HG02885 (cell line): Measurements from ENCODE around the gene EEF1G.
"Not testable (repeated sequence)": the region's sequence is repeated elsewhere in the genome, so short reads cannot be mapped to it uniquely, and the experiment has no call there.

Source experiments
- ATAC-seq: cut with Tn5 transposase; IDR thresholded peaks from one replicate; pipeline ENCODE4 v1.9.1; 2021; ENCODE audit warnings: mild to moderate bottlenecking; ENCODE audit not compliant: unreplicated experiment, poor library complexity

The EEF1G gene

DNA sequence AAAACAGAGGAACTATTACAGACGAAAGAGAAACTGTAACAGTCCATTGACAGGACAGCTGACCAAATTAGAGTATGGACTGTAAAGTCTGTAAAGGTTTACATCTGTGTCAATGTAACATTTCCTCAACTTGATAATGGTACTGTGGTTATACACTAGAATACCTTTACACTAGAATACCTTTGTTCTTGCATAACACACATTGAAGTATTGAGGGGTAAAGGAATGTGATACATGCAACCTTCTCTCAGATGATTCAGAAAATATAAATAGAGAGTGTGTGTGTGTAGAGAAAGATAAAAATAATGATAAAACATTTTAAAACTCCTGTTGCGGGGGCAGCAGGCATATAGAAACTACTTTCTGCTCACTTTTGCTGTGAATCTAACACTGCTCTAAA lies 5.6 kb upstream of the EEF1G start:
- no peak for ATAC-seq

DNA sequence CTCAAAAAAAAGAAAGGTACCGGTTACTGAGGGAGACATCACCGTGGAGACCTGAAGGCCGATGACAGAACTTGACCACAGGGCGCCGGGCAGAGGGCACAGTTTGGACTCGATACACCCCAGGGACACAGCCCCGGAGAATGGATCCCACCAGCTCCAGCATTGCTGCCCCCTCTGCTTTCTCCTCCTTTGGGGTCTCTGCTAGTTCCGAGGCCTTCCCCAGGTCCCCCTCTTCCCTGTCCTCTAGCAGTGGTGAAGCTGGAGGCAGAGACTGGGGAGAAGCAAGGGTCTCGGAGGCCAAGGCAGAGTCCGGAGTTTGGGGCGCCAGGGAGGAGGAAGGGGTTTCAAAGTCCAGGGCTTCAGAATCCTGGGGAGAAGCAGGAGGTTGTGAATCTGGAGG lies 4.8 kb upstream of the EEF1G start:
- ATAC-seq, result no peak

GRCh38 chr11:62577046-62577714 lies 3.5 kb upstream of the EEF1G start:
- ATAC-seq, result no peak

- ATAC-seq, result no peak
Observed at GRCh38 chr11:62575837-62576236, 2.1 kb upstream of the EEF1G start.

DNA sequence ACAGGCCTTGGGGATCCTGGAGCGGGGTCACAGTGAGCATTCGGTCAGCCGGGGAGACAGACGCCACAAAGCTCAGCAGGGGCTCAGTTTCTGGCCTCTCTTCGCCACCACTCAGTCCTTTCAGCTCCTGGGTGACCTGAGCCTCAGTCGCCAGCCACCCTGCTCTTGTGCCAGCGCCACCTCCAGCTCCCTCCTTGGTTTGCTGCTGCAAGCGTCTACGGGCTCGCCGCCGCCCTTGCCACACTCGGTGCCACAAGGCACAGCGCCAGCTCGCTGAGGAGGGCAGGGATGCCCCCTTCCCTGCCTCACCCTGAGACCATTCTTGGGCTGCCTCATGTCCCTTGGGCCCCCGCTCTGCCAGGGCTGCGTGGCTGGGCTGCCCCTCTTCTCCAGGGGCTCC lies 1.5 kb upstream of the EEF1G start:
- no peak for ATAC-seq

DNA sequence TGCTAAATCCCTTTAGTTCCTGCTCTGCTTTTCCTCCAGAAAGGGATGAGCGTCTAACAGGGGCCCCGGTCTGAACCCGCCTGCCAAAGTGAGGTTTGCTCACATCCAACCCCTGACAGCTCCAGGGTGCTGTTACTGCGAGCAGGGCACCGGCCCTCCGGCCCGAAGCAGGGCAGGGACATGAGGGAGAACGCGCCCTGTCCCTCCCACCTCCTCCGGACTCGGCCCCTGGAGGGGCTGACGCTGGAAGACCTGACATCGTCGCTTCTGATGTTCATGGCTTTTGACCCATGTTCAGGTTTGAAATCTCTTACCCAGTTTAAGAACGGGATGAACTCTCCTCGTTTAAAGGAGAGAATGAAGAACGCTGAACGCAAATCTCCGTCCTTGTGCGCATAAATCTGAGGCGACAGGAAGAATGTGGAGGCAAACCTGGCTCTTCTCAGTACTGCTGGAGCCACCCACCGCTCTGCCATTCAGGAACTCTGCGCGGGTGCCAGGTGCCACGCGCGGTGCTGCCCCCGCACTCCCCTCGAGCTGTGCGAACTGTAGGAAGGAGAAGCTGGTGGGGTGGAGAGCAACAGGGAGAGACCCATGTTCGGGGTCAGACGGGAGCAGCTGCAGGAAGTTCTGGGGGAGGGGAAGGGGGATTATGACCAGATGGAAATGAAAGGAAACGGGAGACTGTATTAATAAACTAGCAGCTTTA lies 826 bp upstream of the EEF1G start:
- peak; percentile 12 for ATAC-seq

DNA sequence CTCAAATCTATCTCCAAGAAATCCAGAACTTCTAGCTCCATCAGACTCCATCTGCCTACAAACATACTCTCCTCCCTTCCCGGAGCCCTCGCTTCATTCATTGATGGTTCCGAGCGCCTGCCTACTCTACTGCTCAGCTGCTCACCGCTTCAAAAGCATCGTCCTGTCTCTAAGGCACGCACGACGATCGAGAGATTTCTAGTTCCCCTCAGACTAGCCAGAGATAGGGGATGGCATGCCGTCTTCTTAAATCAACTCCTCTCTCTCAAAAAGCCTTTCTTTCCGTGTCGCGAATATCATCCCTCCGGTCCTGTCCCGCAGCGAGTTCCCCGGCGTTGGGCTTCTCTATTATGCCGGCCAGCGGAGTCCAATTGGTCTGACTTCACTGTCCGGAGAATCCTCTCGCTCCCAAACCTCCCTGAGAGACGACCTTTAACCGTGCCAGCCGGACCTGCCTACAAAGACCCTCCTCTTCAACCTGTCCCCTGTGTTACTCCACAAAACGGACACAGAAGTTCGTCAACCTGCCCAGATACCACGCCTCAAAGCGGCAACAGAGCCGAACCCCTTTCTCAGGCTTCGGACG lies 592 bp downstream of the EEF1G start:
- no peak for ATAC-seq

- ATAC-seq, result no peak
Observed at GRCh38 chr11:62572431-62572830, 1.3 kb downstream of the EEF1G start.

DNA sequence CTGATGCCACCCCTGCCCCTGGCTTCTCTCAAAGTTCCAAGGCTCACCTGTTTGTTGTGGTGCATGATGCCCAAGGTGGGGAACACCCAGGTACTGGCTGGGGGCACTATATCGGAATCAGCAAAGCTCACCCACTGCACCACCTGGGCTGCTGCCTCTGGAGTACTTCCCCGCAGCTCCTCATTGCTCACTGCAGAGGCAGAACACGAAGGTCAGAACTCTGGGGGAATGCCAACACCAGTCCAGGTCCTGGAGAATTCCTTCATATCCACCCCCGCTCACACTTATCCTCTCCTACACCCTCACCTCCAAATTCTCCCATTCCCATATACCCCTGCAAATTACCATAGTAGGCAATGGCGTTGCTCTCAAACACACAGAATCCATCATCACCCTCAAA lies 2.2 kb downstream of the EEF1G start:
- ATAC-seq, result not testable (repeated sequence)

DNA sequence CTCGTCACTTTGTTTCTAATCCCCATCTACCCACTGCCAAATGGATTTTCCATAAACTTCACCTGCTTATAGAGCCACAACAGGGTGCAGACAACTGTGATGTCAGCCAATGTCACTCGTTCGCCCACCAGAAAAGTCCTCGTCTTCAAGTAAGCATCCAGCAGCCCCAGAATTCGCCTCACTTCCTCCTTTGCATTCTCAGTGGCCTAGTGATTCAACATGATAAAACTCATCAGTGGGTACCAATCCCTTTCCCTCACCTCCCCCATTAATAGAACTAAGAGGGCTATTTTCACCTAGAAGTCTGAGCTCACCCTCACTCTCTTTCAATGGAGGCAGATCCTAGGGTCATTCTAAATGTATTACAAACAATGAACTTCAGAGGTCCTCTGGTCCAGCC lies 2.8 kb downstream of the EEF1G start:
- not testable (repeated sequence) for ATAC-seq

DNA sequence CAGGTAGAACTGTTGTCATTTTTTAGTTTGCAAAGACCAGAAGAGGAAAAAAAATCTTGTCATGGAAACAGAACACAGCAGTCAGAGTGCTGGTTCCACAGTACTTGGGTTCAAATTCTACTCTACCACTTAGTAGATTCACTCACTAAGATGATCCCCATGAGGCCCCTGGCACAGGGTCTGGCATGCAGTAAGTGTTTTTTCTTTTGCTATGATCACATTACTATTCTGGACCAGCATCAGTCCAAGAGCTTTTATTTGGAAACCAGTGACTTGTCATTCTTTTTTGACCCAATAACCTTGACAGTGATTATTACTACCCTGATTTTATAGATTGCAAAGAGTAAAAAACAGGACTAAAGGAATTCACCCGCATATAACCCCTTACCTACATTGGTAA lies 4.1 kb downstream of the EEF1G start:
- no peak for ATAC-seq

DNA sequence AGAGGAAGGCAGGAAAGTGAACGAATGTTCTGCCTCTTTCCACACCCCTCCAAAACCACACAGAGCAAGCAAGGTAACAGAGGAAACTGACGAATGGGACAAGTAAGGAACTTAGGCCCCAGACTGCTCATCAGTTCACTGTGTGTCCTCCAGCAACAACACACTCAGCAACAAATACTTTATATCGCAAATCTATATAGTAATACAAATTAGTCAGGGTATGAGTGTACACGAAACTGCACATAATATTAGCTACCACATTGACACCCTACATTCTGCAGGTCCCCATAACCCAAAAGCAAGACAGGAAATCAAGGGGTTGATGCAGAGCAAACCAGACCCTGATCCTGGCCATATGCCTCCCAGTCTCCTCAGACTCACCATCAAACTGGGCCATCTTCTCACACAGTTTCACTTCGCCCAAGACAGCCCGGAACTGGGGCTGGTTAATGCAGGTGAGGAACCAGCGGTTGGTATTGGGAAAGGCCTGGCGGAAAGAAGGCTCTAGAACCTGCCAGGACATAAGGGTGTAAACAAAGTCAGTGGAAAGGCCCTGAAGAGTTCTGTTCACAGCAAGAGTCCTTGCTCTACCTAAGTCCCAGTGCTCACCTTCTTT lies 6.6 kb downstream of the EEF1G start:
- ATAC-seq, result no peak

- ATAC-seq, result no peak
Observed at GRCh38 chr11:62566247-62566646, 7.4 kb downstream of the EEF1G start.

- no peak for ATAC-seq
Observed at GRCh38 chr11:62565100-62565802, 8.4 kb downstream of the EEF1G start.

DNA sequence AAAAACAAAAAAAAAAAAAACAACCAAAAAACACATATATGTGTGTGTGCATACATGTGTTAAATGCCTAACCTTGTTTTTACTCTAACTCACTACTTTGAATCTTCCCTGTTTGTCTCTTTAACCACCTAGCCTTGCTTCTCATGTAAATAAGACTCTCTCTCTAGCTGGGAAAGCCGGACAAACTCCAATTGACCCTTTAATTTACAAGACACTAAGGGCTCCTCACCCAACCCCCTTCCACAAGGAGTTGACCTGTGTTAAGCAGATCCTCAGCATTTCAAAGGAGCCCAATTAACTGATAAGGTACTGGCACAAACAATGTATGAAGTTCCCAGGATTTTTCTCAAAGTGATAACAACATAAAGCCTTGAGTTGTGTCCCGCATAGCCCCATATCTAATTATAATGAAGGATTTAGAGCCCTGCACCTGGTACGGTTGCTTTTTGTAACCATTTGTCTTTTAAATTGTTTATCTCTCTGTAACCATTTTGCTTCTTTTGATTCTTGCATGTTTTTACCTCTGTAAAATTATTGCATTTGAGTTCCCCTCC lies 11.9 kb downstream of the EEF1G start:
- ATAC-seq, result not testable (repeated sequence)

DNA sequence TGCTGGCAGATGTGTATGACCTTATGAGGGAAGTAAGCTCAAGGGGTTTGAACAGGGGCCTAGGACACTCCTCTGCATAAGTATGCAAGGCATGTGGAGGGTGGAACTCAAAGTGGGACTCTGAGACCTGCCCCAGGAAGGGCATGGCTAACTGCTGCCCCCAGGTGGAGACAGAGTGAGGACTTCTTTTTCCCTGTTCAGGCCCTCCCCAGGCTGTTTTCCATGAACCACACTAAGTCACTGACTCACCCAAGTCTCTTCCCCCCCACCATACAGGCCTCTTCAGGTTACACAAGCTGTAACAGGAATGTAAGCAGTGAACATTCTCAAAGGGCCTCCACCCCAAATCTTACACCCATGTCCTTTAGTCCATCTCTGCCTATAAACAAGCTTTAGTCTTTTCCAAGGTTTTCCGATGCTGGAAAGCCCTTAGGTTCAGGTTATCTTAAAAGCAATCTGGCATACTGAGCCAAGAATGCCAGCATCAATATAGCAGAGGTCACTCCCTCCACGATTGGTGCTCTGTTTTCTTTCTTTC lies 13.1 kb downstream of the EEF1G start:
- ATAC-seq, result no peak

DNA sequence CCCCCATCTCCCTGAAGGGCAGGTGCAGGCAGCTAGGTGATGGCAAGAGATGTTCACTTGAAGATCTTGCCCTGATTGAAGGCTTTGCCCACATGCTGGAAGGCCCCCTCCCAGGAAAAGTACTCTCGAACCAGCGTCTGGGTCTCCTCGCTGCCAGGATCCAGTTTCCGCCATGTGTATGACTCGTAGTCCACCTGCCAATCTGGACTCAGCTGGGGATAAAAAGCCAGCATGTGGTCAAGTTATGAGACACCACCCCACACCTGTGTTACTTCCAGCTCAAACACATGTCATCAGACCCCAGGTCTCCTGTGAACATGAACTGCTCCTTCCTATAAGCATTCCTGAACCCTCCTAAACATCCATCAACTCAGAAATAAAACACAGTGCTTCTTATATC lies 14.1 kb downstream of the EEF1G start:
- ATAC-seq, result not testable (repeated sequence)

- no peak for ATAC-seq
Observed at GRCh38 chr11:62559204-62559603, 14.5 kb downstream of the EEF1G start.

GRCh38 chr11:62558669-62559068 lies 15.0 kb downstream of the EEF1G start:
- no peak for ATAC-seq
